HG02938 (cell line): ENCODE measurements around the gene RCSD1.

Experiments used
- ATAC-seq: cut with Tn5 transposase; IDR thresholded peaks from one replicate; pipeline ENCODE4 v1.9.1; 2021; ENCODE audit warnings: mild to moderate bottlenecking, moderate library complexity; ENCODE audit not compliant: unreplicated experiment

The RCSD1 gene

GRCh38 chr1:167617153-167618147, 12.6 kb upstream of the RCSD1 start:
- peak; percentile 67 for ATAC-seq

- ATAC-seq: no peak
Observed at GRCh38 chr1:167618366-167618765, 11.7 kb upstream of the RCSD1 start.

- no peak for ATAC-seq
Observed at GRCh38 chr1:167618789-167619188, 11.2 kb upstream of the RCSD1 start.

- ATAC-seq: no peak
Observed at GRCh38 chr1:167620002-167620401, 10.0 kb upstream of the RCSD1 start.

GRCh38 chr1:167621780-167622313, 8.2 kb upstream of the RCSD1 start:
- no peak for ATAC-seq

GRCh38 chr1:167623951-167624350, 6.1 kb upstream of the RCSD1 start:
- ATAC-seq: no peak

- ATAC-seq: no peak
Observed at GRCh38 chr1:167625040-167625823, 4.8 kb upstream of the RCSD1 start.

GRCh38 chr1:167627615-167627864, 2.5 kb upstream of the RCSD1 start:
- ATAC-seq: peak; percentile 16

GRCh38 chr1:167627865-167628641, 2.0 kb upstream of the RCSD1 start:
- peak; percentile 60 for ATAC-seq

GRCh38 chr1:167628741-167629515, 1.1 kb upstream of the RCSD1 start:
- no peak for ATAC-seq

GRCh38 chr1:167630568-167631385, 745 bp downstream of the RCSD1 start:
- no peak for ATAC-seq

GRCh38 chr1:167631386-167631935, 1.4 kb downstream of the RCSD1 start:
- no peak for ATAC-seq

GRCh38 chr1:167631936-167632614, 2.0 kb downstream of the RCSD1 start:
- no peak for ATAC-seq

- no peak for ATAC-seq
Observed at GRCh38 chr1:167633258-167633944, 3.4 kb downstream of the RCSD1 start.

GRCh38 chr1:167634435-167634834, 4.4 kb downstream of the RCSD1 start:
- ATAC-seq: no peak

GRCh38 chr1:167635156-167635648, 5.2 kb downstream of the RCSD1 start:
- no peak for ATAC-seq

GRCh38 chr1:167635941-167636340, 5.9 kb downstream of the RCSD1 start:
- ATAC-seq: no peak

- ATAC-seq: no peak
Observed at GRCh38 chr1:167638064-167638463, 8.0 kb downstream of the RCSD1 start.
